HCT116 (cell line): ENCODE results near the gene CALML4.

Source experiments
- ELF1 ChIP-seq: IDR thresholded peaks from 2 replicates; pipeline ENCODE4 v1.6.1; 2012; ENCODE audit warnings: low read depth, borderline replicate concordance
- EZH2 ChIP-seq: fragments of 200-600 bp; sonication (generic); IDR thresholded peaks from 2 replicates; pipeline ENCODE4 v1.6.1; 2017; ENCODE audit warnings: antibody characterized with exemption, mixed run types
- JUND ChIP-seq: IDR thresholded peaks from 2 replicates; pipeline ENCODE4 v1.6.1; 2012
- RAD21 ChIP-seq: IDR thresholded peaks from 2 replicates; pipeline ENCODE4 v1.6.1; 2012; ENCODE audit warnings: low read depth, mild to moderate bottlenecking
- SP1 ChIP-seq: IDR thresholded peaks from 2 replicates; pipeline ENCODE4 v1.6.1; 2012; ENCODE audit warnings: low read depth
- YY1 ChIP-seq: IDR thresholded peaks from 2 replicates; pipeline ENCODE4 v1.6.1; 2011; ENCODE audit warnings: low read length, low read depth, moderate library complexity, mild to moderate bottlenecking; ENCODE audit not compliant: insufficient replicate concordance; ENCODE audit errors: extremely low read depth
- TF ChIP-seq, protein P1 (sequence below), 3 experiments: fragments of 200-600 bp in 1 of 3; sonication (generic) in 1 of 3; IDR thresholded peaks in 2 of 3; conservative IDR thresholded peaks in 1 of 3; 2 replicates each; pipeline ENCODE4 v1.5.1; 2012 to 2017; ENCODE audit warnings: low read depth in 2 of 3, low read length in 2 of 3, antibody characterized with exemption in 1 of 3, borderline replicate concordance in 1 of 3, control low read depth in 1 of 3, mild to moderate bottlenecking in 1 of 3, mixed read lengths in 1 of 3, mixed run types in 1 of 3, moderate library complexity in 1 of 3; ENCODE audit not compliant: insufficient read depth in 1 of 3
- TF ChIP-seq, protein P2 (sequence below): IDR thresholded peaks from 2 replicates; pipeline ENCODE4 v1.6.1; 2012

DNA sequence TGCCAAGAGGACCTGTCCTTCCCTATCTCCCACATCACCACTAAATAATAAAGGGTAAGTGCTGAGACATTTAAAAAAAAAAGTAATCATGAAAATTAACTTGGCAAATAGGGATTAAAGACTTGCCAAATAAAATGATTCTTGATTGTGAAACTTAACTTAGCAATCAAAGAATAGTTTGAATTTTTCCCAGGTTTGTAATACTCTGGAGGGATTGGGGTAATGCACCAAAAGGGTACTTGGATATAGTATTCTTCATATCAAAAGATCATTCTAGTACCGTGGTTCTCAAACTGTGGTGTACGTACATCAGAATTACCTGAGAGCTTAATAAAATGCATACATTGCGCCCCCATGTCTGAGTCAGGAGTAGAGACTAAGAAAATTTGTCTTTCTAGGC, 28.5 kb downstream of the CALML4 start:
- TF ChIP-seq, protein P1, sequence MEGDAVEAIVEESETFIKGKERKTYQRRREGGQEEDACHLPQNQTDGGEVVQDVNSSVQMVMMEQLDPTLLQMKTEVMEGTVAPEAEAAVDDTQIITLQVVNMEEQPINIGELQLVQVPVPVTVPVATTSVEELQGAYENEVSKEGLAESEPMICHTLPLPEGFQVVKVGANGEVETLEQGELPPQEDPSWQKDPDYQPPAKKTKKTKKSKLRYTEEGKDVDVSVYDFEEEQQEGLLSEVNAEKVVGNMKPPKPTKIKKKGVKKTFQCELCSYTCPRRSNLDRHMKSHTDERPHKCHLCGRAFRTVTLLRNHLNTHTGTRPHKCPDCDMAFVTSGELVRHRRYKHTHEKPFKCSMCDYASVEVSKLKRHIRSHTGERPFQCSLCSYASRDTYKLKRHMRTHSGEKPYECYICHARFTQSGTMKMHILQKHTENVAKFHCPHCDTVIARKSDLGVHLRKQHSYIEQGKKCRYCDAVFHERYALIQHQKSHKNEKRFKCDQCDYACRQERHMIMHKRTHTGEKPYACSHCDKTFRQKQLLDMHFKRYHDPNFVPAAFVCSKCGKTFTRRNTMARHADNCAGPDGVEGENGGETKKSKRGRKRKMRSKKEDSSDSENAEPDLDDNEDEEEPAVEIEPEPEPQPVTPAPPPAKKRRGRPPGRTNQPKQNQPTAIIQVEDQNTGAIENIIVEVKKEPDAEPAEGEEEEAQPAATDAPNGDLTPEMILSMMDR (IDR thresholded peaks at IDR 0.05 in 2 of 3, conservative IDR thresholded peaks at IDR 0.05 in 1 of 3; ENCODE audit: borderline replicate concordance in 1 of 3, insufficient read depth in 1 of 3, low read depth in 2 of 3, low read length in 2 of 3), result no peak
- TF ChIP-seq SP1 (no peak), RAD21 (no peak), YY1 (no peak), JUND (no peak), ELF1 (no peak), EZH2 (no peak)
- TF ChIP-seq, protein P2, sequence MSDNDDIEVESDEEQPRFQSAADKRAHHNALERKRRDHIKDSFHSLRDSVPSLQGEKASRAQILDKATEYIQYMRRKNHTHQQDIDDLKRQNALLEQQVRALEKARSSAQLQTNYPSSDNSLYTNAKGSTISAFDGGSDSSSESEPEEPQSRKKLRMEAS, result no peak
